Left lung (tissue), 10 donors: ENCODE measurements around the gene CEACAM7. TPM values are rescaled to one million over a fixed set of nuclear protein-coding genes. Genes with fewer than 3 reads are reported as not detected.

ENCODE experiments used
- ATAC-seq: fragments of 200-7000 bp; cut with Tn5 transposase; one replicate; pipeline ENCODE4 v1.9.1; 2020; ENCODE audit warnings: moderate library complexity
- DNase-seq, 4 donors: peaks; one replicate each; pipeline ENCODE4 v3.0.0-alpha.2; 2013 to 2020
- H3K27ac ChIP-seq, 2 donors: fragments of 200-600 bp; sonication (generic) in 1 of 2; one replicate each; pipeline versions ENCODE4 v1.5.0 to v1.8.0; 2020 to 2021
- H3K27me3 ChIP-seq, 2 donors: fragments of 200-600 bp; sonication (generic) in 1 of 2; one replicate each; pipeline versions ENCODE4 v1.5.0 to v1.8.0; 2020 to 2021
- H3K36me3 ChIP-seq, 2 donors: fragments of 200-600 bp; sonication (generic) in 1 of 2; one replicate each; pipeline versions ENCODE4 v1.5.0 to v1.8.0; 2020 to 2021
- H3K4me1 ChIP-seq, 2 donors: fragments of 200-600 bp; one replicate each; pipeline ENCODE4 v1.8.0; 2021
- H3K4me3 ChIP-seq, 2 donors: fragments of 200-600 bp; sonication (generic) in 1 of 2; one replicate each; pipeline versions ENCODE4 v1.5.0 to v1.8.0; 2020 to 2021; ENCODE audit warnings: mild to moderate bottlenecking in 1 of 2
- H3K9me3 ChIP-seq, 2 donors: fragments of 200-600 bp; sonication (generic) in 1 of 2; one replicate each; pipeline versions ENCODE4 v1.5.0 to v1.8.0; 2020 to 2021
- CTCF ChIP-seq, 2 donors: fragments of 200-600 bp; sonication (generic) in 1 of 2; IDR thresholded peaks; one replicate each; pipeline versions ENCODE4 v1.5.0 to v1.8.0; 2021; ENCODE audit warnings: antibody characterized with exemption in 2 of 2
- intact Hi-C, 2 donors: fragments of 100-400 bp; cut with DNase I; formaldehyde crosslinking; loops; one replicate each; pipeline versions ENCODE4 v1.11.2 to v1.14.2; 2022
- polyA plus RNA-seq, 6 donors: library from polyadenylated mRNA; unstranded; fragments of 120-200 nt; gene quantifications; one replicate each; pipeline ENCODE4 v1.2.1, GENCODE V29; 2013; ENCODE audit not compliant: insufficient read length in 6 of 6
- total RNA-seq, 2 donors: library from RNA; stranded (reverse); fragmentation: NEBNext Ultra II Directional; extraction: Animal tissue kit (Norgen Biotek cat#: 25700); gene quantifications; one replicate each; pipeline ENCODE4 v1.2.1, GENCODE V29; 2021
- donor health status: DM: no; HTN: yes; CAD: no.
- donor health status: DM: no; HTN: no; CAD: no.

CEACAM7 gene
- total and polyA plus RNA-seq, 8 donors: 0.09 to 0.44 (median 0.15) TPM; not detected in 2

DNA sequence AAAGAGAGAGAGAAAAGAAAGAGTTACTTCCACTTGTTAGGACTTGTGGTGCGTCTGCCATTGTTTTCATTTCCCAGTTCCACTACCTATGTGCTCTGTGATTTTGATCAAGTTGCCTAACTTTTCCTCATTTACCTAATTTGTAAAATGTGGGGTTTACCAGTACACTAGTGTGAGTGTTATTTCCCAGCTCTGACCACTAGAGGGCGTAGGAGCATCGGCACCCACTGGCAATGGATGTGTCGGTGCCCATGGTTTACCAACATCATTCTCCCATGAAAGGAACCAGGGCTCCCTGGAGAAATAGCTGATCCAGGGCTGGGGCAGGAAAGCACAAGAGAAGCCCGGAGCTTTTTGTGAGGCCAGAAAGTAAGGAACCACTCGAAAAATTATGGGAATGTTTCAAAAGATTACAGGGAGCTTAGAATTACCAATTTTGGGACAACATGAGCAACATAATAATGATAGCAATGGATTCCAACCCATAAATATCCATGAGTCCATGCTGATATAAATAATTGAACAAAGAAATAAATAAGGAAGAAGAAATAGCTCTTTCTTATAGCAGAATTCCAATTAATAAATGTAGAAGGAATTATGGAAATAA lies 46.1 kb downstream of the CEACAM7 start:
- DNase-seq: peak in 2 of 4 donors; percentile 25 to 32
- no peaks in the 10 kb centered on the region for H3K36me3 ChIP-seq
- ATAC-seq: peak; percentile 98
- H3K4me3 ChIP-seq: no peak overlapping the region
- TF ChIP-seq CTCF (IDR thresholded peaks at IDR 0.05): peak; percentile 85 to 87
- H3K27me3 ChIP-seq: peaks cover 0 to 29% of the 10 kb centered on the region in 2 donors
- H3K27ac ChIP-seq: no peak overlapping the region
- peaks cover 0 to 34% of the 10 kb centered on the region in 2 donors for H3K4me1 ChIP-seq
- no peaks in the 10 kb centered on the region for H3K9me3 ChIP-seq
- intact Hi-C loops: no loop called here

DNA sequence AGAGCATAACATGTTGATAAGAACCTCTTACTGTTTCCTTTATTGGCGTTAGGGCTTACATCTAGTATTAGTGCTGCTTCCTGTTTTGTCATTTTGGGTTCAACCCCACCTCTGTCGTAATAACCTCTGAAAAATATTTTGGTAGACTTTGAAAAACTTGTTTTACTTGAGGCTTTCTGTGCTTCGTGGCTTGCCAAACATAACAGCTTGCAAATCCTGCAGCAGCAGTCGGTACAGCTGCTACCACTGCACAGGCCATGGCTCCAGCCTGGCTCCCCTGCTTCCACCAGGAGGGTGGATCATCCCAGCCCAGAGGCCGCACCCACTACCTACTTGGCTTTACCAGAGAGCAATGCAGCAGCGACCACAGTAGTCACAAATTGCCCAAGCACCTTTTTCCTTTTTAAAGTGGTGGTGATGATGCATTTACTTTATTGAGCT lies 49.4 kb downstream of the CEACAM7 start:
- H3K27me3 ChIP-seq: peaks cover 0 to 29% of the 10 kb centered on the region in 2 donors
- H3K36me3 ChIP-seq: no peaks in the 10 kb centered on the region
- peak overlapping the region in 1 of 2 donors; percentile 85 for H3K27ac ChIP-seq
- intact Hi-C loops: no loop called here
- ATAC-seq: no peak
- no peak overlapping the region for H3K4me3 ChIP-seq
- no peak for TF ChIP-seq CTCF (IDR thresholded peaks at IDR 0.05)
- H3K4me1 ChIP-seq: peaks cover 0 to 35% of the 10 kb centered on the region in 2 donors
- peak in 1 of 4 donors; percentile 72 for DNase-seq
- no peaks in the 10 kb centered on the region for H3K9me3 ChIP-seq

- DNase-seq (no peak), ATAC-seq (no peak)
- no peak for TF ChIP-seq CTCF (IDR thresholded peaks at IDR 0.05)
- Histone ChIP-seq H3K4me1 (peaks cover 0 to 35% of the 10 kb centered on the region in 2 donors), H3K36me3 (no peaks in the 10 kb centered on the region), H3K4me3 (no peak overlapping the region), H3K27me3 (peaks cover 0 to 33% of the 10 kb centered on the region in 2 donors), H3K9me3 (no peaks in the 10 kb centered on the region), H3K27ac (peak overlapping the region in 1 of 2 donors; percentile 85)
- intact Hi-C loops: no loop called here
These were observed 50.6 kb downstream of the CEACAM7 start for GRCh38 chr19:41637484-41637883.

DNA sequence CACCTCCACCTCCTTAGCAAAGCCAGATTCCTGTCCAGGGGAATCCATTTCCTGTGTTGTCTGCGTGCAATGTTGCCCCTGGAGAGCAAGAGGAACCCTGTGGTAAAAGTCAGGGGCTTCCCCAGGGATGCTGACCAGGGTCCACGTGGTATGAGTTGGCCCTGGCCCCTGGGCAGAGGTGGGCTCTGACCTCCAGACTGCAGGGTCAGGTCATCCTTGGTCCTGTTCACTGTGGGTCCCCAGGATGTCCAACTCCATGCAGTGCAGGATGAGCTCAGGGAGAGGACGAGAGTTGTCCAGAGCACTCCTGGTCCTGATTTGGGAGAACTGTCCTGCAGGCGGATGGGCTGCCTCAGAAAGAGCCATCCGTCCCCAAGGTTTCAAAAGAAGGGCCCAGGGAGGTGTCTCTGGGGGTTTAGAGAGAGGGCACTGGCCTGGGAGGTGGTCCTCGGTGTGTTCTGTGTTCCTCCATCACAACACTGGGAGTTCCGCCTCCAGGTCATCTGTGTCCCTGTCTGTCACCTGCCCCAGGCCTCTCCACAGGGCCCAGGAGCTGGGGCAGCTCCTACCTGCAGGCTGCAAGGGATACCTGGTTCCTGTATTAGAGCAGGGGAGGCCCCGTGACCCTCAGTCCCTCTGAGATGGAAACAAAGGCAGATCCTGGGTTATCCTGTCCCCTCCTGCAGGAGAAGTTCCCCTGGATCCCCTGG lies 59.9 kb downstream of the CEACAM7 start:
- intact Hi-C loops: no loop called here
- ATAC-seq: no peak
- Histone ChIP-seq H3K4me3 (no peak overlapping the region), H3K9me3 (peaks cover 0 to 21% of the 10 kb centered on the region in 2 donors), H3K27me3 (peaks cover 0 to 26% of the 10 kb centered on the region in 2 donors), H3K27ac (peak overlapping the region in 1 of 2 donors; percentile 83), H3K36me3 (no peaks in the 10 kb centered on the region), H3K4me1 (peaks cover 0 to 36% of the 10 kb centered on the region in 2 donors)
- no peak for TF ChIP-seq CTCF (IDR thresholded peaks at IDR 0.05)
- no peak for DNase-seq

GRCh38 chr19:41626877-41627276 lies 61.2 kb downstream of the CEACAM7 start, which contains the start of gene CEACAM4:
TSS of gene CEACAM4 (minus strand) at chr19:41627074. CDS start at chr19:41626963, 111 bp downstream.
- H3K36me3 ChIP-seq: no peaks in the 10 kb centered on the region
- peaks cover 0 to 20% of the 10 kb centered on the region in 2 donors for H3K9me3 ChIP-seq
- no peak for TF ChIP-seq CTCF (IDR thresholded peaks at IDR 0.05)
- H3K4me1 ChIP-seq: peaks cover 0 to 49% of the 10 kb centered on the region in 2 donors
- peak within 1 kb of the TSS in 1 of 2 donors; percentile 83 for H3K27ac ChIP-seq
- DNase-seq: peak in 2 of 4 donors; percentile 82 to 92
- intact Hi-C loops: no loop called here
- ATAC-seq: peak; percentile 92
- H3K4me3 ChIP-seq: peak within 1 kb of the TSS in 1 of 2 donors; percentile 47
- H3K27me3 ChIP-seq: peaks cover 0 to 18% of the 10 kb centered on the region in 2 donors
